SK-MEL-5 (cell line): Measurements from ENCODE around the gene ZNF222. TPM values are rescaled to one million over a fixed set of nuclear protein-coding genes. Genes with fewer than 3 reads are reported as not detected.

Experiments used
- DNase-seq: peaks from one replicate; pipeline ENCODE4 v3.0.0-alpha.2; 2016; ENCODE audit warnings: low read depth, low spot score
- in situ Hi-C: cut with HindIII; loops from 2 replicates; pipeline ENCODE4 v1.10.0; 2016; ENCODE audit warnings: low sequenced_read_pairs, high pct_unique_total_duplicates, low pct_unique_long_range_greater_than_20kb
- polyA plus RNA-seq, 2 experiments: library from polyadenylated mRNA; depleted of rRNA; stranded (reverse); fragments of >200 nt; gene quantifications; 2 replicates each; pipeline ENCODE4 v1.2.3, GENCODE V29; 2015
- total RNA-seq: library from RNA; depleted of rRNA; stranded (reverse); fragments of >200 nt; shearing (Covaris generic); gene quantifications from 2 replicates; pipeline ENCODE4 v1.2.3, GENCODE V29; 2014; rRNA removed

The ZNF222 gene
- 5.5 and 9.0 TPM in 2 replicates for total RNA-seq
- 5.7 and 9.0 TPM in 2 replicates for polyA plus RNA-seq (2015; cell fraction: cytosol; rRNA removed)
- 10.3 and 10.8 TPM in 2 replicates for polyA plus RNA-seq (2015; cell fraction: nucleus; rRNA removed)

DNA sequence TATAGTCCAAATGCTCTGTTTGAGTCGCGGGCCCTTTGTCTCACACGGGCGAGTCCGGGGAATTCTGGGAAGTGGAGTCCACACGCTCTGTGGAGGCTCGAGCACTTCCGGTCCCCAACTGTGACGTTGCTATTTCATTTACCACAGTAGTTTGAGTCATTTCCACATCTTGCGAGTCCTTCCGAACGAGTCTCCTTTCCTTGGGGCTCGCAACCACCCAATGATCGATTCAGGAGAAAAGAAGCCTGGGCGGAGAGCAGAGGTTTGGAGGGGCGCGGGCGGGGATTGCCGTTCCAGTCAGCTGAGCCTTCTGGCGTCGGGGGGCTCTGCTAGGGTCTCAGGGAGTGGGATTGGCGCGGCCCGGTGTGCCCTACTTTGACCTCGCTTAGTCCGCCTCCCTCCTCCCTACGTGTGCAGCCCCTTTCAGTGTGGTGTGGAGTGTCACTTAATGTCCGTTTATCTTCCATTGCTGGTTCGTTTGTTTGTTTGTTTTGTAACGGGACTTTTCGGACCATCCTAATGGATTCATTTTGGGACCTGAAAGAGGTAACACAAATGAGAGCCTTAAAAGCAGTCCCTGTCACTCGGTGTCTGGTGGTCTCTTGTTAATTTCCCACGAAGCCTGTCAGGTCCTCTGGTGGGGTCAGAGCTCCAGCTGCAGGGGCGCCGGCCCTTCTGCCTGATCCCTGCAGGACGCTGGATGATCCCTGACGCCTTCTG lies at the start of gene ZNF222:
TSS of gene ZNF222 (plus strand) at position 163 of the 720 bp plus-strand sequence. CDS start at position 221, 58 bp downstream.
- in situ Hi-C loops: no loop called here
- peak; percentile 81 for DNase-seq

DNA sequence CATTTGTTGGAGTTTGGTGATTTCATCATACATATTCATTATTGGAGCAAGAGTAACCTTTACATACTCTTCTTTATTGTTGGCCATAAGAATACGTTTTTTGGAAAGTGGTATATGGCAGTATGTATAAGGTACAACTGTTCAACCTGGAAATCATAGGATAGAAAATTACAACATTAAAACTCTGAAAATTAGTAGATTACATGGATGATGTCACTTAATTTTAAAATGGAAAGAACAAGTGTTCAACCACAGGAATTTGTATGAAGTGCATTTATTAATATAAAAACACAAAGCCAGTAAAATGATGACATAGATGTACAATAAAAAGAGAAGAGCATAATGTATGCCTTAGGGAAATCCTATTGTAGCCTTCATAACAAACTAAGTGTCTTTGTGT lies 48.4 kb upstream of the ZNF222 start:
- DNase-seq: no peak
- in situ Hi-C loops: no loop called here

DNA sequence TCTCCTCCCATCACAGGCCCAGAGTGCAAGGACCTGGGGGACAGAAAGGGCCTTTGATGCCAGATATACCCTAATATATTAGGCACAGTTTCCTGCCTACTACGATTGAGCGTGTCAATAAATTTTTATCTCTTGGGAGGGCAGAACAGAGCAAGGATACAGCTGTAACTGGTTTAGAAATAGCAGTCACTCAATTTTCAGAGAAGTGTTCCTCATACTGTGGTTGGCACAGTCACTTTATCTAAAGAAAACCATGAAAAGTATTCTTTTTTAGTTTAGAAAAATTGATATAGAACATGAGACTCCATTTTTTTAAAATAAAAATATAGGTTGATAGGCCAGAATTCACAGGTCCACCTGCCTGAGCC lies 41.7 kb upstream of the ZNF222 start:
- no peak for DNase-seq
- in situ Hi-C loops: no loop called here

DNA sequence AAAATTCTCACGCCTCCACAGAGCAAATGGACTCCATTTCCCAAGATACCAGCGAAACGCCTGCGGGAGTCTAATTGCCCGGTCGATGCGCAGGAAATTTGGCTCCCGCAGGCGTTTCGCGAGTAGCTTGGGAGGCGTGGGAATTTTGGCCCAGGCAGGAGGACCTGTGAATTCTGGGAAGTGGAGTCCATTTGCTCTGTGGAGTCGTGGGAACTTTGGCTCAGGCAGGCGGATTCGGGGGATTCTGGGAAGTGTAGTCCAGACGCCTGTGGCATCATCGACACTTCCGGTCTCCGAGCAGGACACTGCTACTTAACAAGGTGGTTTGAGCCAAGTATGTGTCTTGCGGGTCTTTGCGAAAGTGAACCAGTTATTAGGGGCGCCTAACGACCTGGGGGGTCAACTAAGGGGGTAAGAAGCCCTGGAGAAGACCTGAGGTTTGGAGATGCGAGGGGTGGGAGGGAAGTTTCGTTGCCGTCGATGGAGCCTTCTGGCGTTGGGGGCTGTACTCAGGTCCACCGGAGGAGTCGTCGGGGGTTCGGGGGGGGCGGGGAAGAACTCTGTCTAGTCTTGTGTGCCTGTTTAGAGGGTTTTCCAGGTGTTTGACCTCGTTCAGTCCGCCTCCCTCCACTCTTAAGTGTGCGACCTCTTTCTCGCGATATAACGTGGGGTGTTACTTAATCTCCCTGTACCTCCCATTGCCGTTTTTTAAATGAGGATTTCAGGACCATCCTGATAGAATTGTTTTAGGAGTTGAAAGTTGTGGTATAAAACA lies 41.1 kb upstream of the ZNF222 start, which contains the start of gene ZNF155:
TSS of gene ZNF155 (plus strand) at position 277 of the 775 bp plus-strand sequence. CDS start 4,356 bp downstream, outside the sequence.
- in situ Hi-C loops: no loop called here
- peak; percentile 97 for DNase-seq

DNA sequence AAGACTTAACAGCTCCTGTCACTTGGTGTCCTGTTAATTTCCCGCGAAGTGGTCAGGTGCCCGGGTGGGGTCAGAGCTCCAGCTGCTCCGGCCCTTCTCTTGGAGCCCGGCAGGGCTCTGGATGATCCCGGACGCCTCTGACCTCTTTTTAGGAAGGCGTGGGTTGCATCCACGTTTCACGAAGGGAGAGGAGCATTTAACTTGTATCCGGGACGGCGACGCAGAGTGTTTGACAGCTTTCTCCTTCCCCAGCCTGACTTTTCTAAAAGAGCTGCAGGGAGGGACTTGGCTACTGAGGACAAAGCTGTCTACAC lies 40.5 kb upstream of the ZNF222 start:
- no peak for DNase-seq
- in situ Hi-C loops: no loop called here

DNA sequence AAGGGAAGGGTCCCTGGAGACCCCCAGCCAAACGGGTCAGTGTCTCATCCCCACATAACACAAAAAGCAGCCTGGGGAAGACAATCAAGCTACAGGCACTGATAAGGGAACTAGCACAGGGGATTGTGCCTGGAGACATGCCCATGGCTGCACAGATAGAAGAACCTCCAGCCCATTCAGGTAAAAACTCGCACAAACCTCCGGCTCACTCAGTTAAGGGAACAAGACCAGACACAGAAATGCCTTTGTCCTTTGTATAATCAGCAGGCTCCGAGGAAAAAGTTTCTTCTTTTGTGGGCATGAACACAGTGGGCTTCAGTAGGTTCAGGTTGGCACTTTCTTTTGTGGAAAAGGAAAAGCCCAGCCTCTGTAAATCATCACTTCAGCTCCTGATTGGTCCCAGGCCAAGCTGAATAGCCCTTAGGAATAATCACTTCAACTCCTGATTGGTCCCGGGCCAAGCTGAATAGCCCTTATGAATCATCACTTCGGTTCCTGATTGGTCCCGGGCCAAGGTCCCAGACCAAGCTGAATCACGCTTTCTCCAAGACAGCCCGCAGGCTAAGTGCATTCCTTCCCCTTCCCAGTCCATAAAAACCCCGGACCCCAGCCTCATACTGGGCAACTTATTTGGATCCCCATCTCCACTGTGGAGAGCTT lies 27.4 kb upstream of the ZNF222 start:
- DNase-seq: no peak
- in situ Hi-C loops: no loop called here

DNA sequence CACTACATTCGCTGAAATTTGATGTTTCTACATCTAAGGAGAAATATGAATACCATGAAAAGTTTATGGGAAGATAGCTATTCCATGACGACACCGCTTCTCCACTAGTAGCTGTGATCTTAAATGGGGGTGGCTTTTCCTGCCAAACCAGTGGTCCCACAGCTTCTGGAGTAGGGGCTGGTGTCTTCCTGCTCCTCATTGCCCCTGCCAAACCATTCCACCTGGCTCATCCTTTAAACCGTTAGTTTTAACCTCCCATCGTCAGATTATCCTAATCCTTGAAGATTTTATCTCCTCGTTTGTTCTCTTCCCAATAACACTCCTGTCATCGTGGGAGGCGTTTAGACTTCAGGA lies 23.0 kb upstream of the ZNF222 start:
- no peak for DNase-seq
- in situ Hi-C loops: no loop called here

DNA sequence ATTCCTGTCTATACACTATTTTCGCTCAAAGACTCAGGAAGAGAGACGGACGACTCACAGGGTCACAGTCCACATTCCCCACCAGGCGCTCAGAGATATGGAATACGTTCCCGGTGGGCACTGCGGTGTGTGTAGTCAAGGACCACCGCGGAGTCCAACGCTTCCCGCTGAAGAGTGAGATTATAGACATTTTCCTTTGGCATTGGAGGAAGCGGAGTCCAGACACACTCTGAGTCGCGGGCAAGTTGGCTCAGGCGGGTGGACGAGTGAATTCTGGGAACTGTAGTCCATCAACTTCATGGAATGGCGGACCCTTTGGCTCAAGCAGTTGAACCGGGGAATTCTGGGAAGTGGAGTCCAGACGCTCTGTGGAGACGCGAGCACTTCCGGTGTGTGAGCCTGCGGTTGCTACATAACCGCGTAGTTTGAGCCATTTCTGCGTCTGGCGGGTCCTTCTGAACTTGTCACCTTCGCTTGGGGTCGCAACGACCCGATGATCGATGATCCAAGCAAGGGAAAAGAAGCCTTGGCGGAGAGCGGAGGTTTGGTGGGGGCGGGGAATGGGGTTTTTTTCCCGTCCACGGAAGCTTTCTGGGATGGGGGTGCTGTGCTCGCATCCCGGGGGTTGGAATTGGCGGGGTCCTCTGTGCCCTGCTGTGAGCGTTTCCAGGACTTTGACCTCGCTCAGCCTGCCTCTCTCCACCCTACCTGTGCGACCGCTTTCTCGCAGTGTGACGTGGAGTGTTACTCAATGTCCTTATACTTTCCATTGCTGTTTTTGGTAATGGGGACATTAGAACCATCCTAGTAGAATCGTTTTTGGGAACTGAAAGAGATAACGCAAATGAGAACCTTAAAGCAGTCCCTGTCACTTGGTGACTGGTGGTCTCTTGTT lies 22.4 kb upstream of the ZNF222 start, which contains the start of gene ZNF230:
TSS of gene ZNF230 (plus strand) at position 392 of the 895 bp plus-strand sequence. CDS start 4,122 bp downstream, outside the sequence.
- peak; percentile 96 for DNase-seq
- in situ Hi-C loops: no loop called here

DNA sequence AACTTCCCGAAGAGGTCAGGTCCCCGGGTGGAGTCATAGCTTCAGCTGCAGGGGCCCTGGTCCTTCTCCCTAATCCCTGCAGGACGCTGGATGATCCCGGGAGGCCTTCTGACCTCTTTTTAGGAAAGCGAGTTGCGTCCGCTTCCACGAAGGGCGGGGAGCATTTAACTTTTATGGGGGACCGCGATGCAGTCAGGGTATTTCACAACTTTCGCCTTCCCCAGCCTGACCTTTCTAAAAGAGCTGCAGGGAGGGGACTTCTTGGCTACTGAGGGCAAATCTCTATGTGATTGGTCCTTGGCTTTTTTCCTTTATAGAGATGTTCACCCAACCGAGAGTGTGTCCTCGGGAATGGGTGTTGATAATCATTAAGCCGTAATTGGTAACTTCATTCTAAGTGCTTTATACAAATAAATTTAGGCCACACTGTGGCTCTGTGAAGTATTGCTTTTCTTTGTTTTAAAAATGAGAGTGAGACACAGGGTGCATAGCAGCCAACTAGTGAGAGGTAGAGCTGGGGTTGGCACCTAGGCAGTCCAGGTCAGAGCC lies 21.6 kb upstream of the ZNF222 start:
- in situ Hi-C loops: no loop called here

DNA sequence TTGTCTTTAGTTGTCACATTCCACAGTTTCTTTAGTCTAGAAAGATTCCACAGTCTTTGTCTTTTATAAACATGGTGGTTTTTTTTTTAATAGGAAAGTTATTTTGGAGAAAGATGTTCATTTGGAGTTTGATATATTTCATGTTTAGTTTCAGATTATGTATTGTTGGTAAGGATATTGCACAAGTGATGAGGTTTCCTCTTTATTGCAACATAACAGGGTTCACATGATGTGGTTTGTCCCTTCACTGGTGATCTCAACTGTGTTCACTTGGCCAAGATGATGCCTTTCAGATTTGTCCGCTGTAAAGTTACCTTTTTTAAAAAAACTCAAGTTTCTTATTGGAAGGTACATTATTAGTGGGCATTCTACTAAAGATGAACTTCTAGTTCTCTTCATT lies 19.2 kb upstream of the ZNF222 start:
- DNase-seq: no peak
- in situ Hi-C loops: no loop called here

More for the DNA sequence above, 21.6 kb upstream of the ZNF222 start:
- peak; percentile 6 for DNase-seq

DNA sequence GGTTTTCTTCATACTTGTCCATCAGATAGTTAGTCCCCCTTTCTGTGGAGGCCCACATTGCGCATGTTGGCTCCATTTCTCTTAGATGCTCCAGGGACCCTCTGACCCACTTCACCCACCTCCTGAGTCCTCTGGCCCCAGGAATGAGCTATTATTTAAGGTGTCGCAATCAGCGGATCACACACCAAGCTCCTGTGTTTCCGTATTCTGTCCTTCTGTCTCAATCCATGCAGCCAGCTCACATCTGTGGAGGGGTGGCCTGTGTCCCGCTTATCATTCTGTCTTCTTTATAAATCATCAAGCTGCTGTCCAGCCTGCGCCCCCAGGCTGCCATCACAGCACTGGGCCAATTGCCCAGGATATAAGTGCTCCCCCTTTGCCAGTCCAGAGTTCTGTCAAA lies 17.7 kb upstream of the ZNF222 start:
- in situ Hi-C loops: no loop called here
- no peak for DNase-seq

DNA sequence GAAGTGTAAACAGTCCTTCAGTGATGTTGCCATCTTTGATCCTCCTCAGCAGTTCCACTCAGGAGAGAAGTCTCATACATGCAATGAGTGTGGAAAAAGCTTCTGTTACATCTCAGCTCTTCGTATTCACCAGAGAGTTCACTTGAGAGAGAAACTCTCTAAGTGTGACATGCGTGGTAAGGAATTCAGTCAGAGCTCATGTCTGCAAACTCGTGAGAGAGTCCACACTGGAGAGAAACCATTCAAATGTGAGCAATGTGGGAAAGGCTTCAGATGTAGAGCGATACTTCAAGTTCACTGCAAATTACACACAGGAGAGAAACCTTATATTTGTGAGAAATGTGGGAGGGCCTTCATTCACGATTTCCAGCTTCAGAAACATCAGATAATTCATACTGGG lies 14.7 kb upstream of the ZNF222 start:
- in situ Hi-C loops: no loop called here
- DNase-seq: no peak

DNA sequence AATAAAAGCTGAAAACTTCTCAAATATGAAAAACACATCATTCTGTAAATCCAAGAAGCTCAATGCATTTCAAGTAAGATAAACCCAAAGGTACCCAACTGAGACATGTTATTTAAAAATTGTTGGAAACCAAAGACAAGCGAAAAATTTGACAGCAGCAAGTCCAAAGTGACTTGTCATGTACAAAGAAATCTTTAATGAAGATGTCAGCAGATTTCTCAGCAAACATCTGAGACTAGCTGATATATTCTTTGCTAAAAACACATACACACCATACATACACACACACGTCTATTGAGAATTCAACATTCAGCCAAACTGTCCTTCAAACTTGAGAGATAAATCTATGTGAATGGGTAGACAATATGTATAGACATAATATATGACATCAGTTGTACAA lies 5.7 kb upstream of the ZNF222 start:
- in situ Hi-C loops: no loop called here
- no peak for DNase-seq

DNA sequence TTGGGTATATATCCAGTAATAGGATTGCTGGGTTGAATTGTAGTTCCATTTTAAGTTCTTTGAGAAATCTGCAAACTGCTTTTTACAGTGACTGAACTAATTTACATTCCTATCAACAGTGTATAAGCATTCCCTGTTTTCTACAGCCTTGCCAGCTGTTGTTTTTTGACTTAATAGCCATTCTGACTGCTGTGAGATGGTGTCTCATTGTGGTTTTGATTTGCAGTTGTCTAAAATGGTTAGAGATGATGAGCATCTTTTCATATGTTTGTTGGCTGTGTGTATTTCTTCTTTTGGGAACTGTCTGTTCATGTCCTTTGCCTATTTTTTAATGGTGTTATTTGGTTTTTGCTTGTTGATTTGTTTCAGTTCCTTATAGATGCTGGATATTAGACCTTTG lies 4.0 kb upstream of the ZNF222 start:
- in situ Hi-C loops: no loop called here
- DNase-seq: no peak

DNA sequence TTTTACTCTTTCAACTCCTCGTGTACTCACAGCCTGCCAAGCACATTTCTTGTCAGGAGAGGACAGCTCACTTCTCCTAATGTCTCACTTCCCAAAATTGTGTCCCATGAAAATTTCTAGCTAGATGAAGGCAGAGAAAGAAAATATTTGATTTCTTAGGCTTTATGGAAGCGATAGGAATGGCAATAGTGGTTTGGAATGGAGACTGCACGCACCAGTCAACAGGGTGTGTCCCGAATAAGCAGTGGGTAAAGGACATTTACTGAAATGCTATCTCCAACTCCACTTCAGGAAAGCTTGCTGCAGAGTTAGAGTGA lies 321 bp upstream of the ZNF222 start:
- in situ Hi-C loops: no loop called here
- DNase-seq: no peak

DNA sequence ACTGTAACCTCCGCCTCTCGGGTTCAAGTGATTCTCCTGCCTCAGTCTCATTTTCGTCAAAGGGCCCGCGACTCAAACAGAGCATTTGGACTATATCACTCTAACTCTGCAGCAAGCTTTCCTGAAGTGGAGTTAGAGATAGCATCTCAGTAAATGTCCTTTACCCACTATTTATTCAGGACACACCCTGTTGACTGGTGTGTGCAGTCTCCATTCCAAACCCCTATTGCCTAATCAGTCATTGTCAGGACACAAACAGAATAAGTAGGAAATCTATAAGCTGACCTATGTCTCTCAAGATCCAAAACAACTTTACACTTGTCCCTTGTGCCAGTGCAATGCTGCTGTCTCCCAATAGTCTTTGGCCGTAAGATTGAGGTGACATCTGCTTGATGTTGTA lies 1.4 kb downstream of the ZNF222 start:
- DNase-seq: no peak
- in situ Hi-C loops: no loop called here

DNA sequence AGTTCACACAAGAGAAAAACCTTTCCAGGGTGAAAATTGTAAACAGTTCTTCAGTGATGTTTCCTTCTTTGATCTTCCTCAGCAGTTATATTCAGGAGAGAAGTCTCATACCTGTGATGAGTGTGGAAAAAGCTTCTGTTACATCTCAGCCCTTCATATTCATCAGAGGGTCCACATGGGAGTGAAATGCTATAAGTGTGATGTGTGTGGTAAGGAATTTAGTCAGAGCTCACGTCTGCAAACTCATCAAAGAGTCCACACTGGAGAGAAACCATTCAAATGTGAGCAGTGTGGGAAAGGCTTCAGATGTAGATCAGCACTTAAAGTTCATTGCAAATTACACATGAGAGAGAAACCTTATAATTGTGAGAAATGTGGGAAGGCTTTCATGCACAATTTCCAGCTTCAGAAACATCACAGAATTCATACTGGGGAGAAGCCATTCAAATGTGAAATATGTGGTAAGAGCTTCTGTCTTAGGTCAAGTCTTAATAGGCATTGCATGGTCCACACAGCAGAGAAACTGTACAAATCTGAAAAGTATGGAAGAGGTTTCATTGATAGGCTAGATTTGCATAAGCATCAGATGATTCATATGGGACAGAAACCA lies 6.9 kb downstream of the ZNF222 start:
- in situ Hi-C loops: no loop called here
- DNase-seq: no peak
